ENCODE measurements around the gene DACT2.
"Not testable (repeated sequence)": the region's sequence is repeated elsewhere in the genome, so short reads cannot be mapped to it uniquely, and the experiment has no call there.

DACT2 gene

GRCh38 chr6:168302534-168302933 lies 17.0 kb downstream of the DACT2 start:
- DNase-seq (ENCODE audit: low read depth in 2 of 2, low spot score in 1 of 2) = no peak

- no peak for DNase-seq (ENCODE audit: low read depth in 2 of 2, low spot score in 1 of 2)
Observed at GRCh38 chr6:168301648-168302398, 17.8 kb downstream of the DACT2 start.

GRCh38 chr6:168300975-168301647 lies 18.5 kb downstream of the DACT2 start:
- DNase-seq (ENCODE audit: low read depth in 2 of 2, low spot score in 1 of 2) = no peak

- DNase-seq (ENCODE audit: low read depth in 2 of 2, low spot score in 1 of 2) = no peak
Observed at GRCh38 chr6:168299541-168300511, 19.8 kb downstream of the DACT2 start.

- no peak for DNase-seq (ENCODE audit: low read depth in 2 of 2, low spot score in 1 of 2)
Observed at GRCh38 chr6:168297643-168298042, 21.9 kb downstream of the DACT2 start.

GRCh38 chr6:168294901-168295300 lies 24.7 kb downstream of the DACT2 start:
- no peak for DNase-seq (ENCODE audit: low read depth in 2 of 2, low spot score in 1 of 2)

- DNase-seq (ENCODE audit: low read depth in 2 of 2, low spot score in 1 of 2) = no peak
Observed at GRCh38 chr6:168293636-168294530, 25.7 kb downstream of the DACT2 start.

- DNase-seq (ENCODE audit: low read depth in 2 of 2, low spot score in 1 of 2) = no peak
Observed at GRCh38 chr6:168292826-168293225, 26.8 kb downstream of the DACT2 start.

- no peak for DNase-seq (ENCODE audit: low read depth in 2 of 2, low spot score in 1 of 2)
Observed at GRCh38 chr6:168291450-168291849, 28.1 kb downstream of the DACT2 start.

GRCh38 chr6:168290095-168290494 lies 29.5 kb downstream of the DACT2 start:
- no peak for DNase-seq (ENCODE audit: low read depth in 2 of 2, low spot score in 1 of 2)

- no peak for DNase-seq (ENCODE audit: low read depth in 2 of 2, low spot score in 1 of 2)
Observed at GRCh38 chr6:168289571-168289962, 30.0 kb downstream of the DACT2 start.

GRCh38 chr6:168288781-168289570 lies 30.6 kb downstream of the DACT2 start:
- no peak for DNase-seq (ENCODE audit: low read depth in 2 of 2, low spot score in 1 of 2)

GRCh38 chr6:168287460-168287859 lies 32.1 kb downstream of the DACT2 start:
- not testable (repeated sequence) for DNase-seq (ENCODE audit: low read depth in 2 of 2, low spot score in 1 of 2)

GRCh38 chr6:168286771-168287446 lies 32.7 kb downstream of the DACT2 start:
- DNase-seq (ENCODE audit: low read depth in 2 of 2, low spot score in 1 of 2) = not testable (repeated sequence)

GRCh38 chr6:168286116-168286515 lies 33.5 kb downstream of the DACT2 start:
- no peak for DNase-seq (ENCODE audit: low read depth in 2 of 2, low spot score in 1 of 2)

- no peak for DNase-seq (ENCODE audit: low read depth in 2 of 2, low spot score in 1 of 2)
Observed at GRCh38 chr6:168285456-168285855, 34.1 kb downstream of the DACT2 start.

GRCh38 chr6:168284187-168284586 lies 35.4 kb downstream of the DACT2 start:
- no peak for DNase-seq (ENCODE audit: low read depth in 2 of 2, low spot score in 1 of 2)

GRCh38 chr6:168283686-168284025 lies 35.9 kb downstream of the DACT2 start:
- DNase-seq (ENCODE audit: low read depth in 2 of 2, low spot score in 1 of 2) = no peak

GRCh38 chr6:168282985-168283685 lies 36.4 kb downstream of the DACT2 start:
- no peak for DNase-seq (ENCODE audit: low read depth in 2 of 2, low spot score in 1 of 2)

Data from stimulated activated CD8-positive, alpha-beta memory T cell treated with anti-CD3 and anti-CD28 coated beads, Interleukin-4, amount 100 ng/mL, for 1 hour (primary cell).